ENCODE data around the gene ANK3.

ANK3 gene

DNA sequence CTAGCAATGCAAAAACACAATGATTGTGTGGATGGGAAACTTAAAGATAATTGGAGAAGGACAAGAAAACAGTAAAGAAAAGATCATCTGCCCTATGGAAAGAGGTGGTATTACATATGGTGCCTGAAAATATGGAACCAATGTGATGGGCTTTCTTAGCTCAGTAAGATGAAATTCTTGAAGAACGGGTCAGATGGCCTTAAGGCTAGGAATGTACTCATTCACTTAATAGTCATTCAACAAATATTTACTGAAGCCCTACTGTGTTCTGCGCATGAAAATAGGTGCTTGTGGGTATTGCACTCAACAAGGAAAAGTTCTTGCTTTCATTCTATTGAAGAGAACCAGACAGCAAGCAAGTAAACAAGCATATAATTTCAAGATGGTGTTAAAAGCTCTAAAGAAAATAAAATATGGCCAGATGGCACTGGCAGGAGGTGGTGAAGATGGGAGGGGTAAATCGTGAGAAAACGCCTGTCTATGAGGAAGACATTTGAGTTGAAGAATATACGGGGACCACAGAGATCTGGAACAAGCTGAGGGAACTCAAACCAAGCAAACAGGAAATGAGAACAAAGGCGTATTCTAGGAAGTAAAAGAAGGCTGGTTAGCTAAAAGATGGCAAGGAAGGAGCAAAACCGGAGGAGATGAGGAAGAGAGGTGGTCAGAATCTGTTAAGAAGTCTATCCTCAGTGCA is 179.7 kb downstream of the ANK3 start:
- no peak for DNase-seq

DNA sequence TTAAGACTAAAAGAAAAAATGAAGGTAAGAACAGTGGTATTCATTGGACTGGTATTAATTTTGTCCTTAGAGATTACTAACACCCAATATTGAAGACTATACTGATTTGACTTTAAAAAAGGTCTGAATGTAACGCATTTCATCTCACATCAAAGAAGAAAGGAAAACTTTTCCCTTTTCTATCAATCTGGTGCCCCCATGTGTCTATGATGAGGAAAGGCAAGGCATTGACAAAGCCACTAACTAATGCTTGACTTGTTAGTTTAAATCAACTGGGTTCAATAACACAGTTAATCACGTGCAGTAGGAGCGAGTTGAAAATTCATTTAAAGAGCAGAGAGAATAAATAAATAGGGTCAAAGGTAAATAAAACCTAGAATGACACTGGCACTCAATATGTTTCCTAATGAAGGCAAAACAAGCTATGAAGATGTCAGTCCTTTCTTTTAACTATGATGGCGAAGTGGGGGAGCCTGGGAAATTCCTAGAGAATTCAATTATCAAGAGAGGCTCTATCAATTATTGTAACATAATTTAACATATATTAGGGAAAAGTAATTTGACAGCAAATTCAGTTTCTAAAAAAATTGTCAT is 180.9 kb downstream of the ANK3 start:
- no peak for DNase-seq

DNA sequence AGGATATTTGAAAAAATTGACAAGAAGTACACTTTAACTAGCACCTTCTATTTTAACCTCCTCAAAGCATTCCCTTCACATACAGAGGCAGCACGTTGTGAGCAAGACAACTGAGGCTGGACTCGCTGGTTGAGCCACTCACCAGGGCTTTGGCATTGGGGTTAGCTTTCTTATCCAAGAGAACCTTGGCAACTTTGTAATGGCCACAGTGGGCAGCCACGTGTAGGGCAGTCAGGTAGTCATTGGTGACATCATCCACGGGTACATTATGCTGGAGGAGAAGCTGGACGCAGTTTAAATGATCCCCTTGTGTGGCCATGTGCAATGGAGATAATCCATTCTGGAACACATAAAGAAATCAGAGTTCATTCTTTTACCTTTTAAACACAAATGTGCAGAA is 181.8 kb downstream of the ANK3 start:
- DNase-seq: no peak

GRCh38 chr10:60206735-60207134 is 182.9 kb downstream of the ANK3 start:
- DNase-seq: no peak

DNA sequence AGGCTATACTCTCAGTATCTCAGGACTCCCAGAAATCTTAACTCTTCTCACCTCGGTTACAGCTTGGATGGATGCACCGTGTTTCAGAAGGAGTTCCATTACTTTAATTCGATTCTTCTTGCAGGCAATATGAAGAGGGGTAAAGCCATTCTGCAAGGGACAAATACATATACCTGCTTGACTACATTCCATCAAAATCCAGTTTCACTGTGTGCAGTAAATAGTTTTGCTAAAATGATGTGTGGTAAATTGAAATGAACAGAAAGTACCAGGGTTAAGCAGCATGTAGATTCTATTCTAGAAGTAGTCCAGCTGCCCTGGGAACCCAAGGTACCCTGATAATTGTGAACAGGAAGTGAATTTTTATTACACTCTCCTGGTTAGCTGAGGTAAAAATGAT is 183.9 kb downstream of the ANK3 start:
- no peak for DNase-seq

- no peak for DNase-seq
Observed at GRCh38 chr10:60203993-60204618, 185.6 kb downstream of the ANK3 start.

- no peak for DNase-seq
Observed at GRCh38 chr10:60200682-60201053, 189.0 kb downstream of the ANK3 start.

GRCh38 chr10:60200012-60200681 is 189.5 kb downstream of the ANK3 start:
- no peak for DNase-seq

DNA sequence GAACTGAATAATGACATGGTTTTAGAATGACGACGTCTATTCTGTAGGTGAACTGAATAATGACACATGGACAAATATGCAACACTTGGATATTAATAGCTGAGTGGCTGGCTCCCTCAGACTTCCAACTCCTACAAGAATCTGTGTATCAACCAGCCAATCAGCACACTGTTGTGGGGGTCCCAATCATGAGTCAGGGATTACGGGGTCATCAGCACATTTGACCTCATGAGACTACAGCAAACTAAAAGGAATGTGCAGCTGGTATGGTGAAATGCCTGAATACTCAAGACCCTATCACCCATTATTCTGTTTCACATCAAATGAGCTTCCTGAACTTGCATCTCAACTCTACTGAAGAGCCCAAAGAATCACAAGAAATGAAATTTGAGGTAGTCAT is 192.5 kb downstream of the ANK3 start:
- no peak for DNase-seq

- no peak for DNase-seq
Observed at GRCh38 chr10:60194421-60194820, 195.3 kb downstream of the ANK3 start.

GRCh38 chr10:60192946-60193345 is 196.7 kb downstream of the ANK3 start:
- no peak for DNase-seq

DNA sequence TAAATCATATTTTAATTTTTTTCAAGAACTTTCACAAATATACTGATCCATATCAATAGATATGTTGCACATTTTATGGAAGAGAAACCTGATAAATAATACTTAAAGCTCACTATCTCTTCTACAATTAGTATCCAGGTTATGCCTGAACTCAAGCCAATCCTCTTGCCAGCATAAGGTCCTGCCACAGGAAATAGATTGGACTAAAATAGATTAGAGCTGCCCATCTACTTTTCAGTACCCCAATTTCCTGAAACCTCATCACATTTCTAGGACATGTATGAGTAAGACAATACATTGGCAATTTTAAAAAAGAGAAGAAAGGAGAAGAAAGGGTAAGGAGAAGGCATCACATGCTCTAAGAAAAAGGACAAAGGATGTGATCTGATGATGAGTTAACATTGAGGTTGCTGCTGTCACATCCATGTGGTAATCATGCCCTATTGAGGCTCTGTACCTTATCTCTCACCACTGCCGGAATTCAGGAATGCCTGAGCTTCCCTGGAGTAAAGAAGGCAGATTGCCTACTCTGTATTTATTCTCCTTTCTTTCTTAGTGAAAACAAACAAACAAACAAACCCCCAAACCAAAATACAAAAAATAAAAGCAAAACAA is 199.7 kb downstream of the ANK3 start:
- DNase-seq: no peak

DNA sequence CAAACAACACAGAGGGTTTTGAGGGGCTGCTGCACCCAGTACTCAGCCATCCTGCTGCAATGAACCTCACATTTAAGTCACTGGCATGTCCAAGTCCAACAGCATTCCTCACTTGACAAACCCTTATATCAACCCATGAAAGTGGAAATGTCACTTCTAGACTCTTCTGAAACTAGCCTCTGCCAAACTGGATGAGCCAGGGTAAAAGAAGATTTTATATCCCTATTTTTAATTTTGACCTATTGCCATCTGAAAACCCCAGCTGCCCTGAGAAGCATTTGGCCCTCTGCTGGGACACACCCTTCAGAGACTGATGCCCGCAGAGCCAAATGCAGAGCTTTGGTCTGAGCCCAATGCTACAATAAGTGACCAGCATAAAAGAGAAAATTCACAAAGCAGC is 201.1 kb downstream of the ANK3 start:
- no peak for DNase-seq

DNA sequence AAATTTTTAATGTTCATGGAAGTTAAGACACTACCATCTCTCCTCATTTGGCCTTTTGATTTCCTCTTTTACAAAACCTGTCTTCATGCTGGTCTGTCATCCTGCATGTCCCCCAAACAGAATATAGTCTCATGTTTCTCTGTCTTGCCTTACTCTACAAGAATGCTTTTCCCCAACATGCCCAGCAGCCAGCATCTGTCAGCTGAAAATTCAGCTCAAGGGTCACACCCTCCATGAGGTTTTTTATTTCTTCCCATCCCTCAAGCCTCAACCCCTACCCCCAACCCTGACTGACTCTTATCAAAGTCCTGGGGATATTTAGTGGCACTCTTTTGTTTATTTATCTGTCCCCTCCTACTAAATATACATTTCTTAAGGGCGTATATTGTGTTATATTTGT is 202.0 kb downstream of the ANK3 start:
- no peak for DNase-seq

DNA sequence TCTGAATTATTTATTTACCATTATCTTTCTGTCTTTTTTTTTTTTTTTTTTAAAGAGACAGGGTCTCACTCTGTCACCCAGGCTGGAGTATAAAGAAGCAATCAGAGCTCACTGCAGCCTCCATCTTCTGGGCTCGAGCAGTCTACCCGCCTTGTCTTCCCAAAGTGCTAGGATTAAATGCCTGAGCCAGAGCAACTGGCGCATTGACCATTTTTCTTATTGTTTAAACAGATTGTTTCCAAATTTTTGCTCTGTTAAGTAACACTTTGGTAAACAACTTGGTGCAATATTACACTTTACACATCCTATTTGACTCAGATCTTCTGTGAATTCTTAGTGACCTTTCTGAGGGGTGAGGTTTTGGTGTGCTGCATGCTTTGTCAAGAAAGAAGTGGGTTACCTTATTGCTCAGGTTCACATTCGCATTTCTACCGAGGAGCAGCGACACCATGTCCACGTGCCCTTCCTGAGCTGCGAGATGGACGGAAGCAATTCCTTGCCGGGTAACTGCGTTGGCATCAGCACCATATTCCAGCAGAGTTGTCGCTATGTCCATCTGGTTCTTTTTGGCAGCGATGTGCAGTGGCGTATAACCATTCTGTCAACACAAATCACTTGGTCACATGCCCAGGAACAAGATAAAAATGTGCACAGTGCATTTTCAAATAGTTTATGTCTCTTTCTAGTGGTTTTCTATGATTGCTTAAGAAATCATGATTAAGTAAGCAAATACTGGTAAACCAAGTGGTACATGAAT is 203.2 kb downstream of the ANK3 start:
- DNase-seq: no peak

- DNase-seq: no peak
Observed at GRCh38 chr10:60185421-60185820, 204.3 kb downstream of the ANK3 start.

DNA sequence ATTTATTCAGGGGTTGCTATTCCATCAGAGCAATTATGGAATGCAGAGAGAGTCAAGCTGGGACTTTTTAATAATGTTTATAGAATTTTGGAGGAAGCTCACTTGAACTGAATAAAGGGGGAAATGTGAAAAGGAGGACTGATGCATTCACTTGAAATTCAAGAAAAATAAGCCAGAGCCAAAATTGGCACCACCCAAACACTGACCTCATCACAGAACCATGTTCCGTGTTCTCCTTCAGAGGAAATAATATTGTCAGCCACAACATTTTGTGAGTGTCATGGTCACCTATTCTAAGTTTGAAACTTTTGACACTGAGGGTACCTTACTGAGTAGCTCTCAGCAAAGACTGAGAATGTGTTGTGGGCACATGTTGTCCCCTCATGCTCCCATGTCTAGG is 207.0 kb downstream of the ANK3 start:
- no peak for DNase-seq

GRCh38 chr10:60176925-60177324 is 212.8 kb downstream of the ANK3 start:
- no peak for DNase-seq

DNA sequence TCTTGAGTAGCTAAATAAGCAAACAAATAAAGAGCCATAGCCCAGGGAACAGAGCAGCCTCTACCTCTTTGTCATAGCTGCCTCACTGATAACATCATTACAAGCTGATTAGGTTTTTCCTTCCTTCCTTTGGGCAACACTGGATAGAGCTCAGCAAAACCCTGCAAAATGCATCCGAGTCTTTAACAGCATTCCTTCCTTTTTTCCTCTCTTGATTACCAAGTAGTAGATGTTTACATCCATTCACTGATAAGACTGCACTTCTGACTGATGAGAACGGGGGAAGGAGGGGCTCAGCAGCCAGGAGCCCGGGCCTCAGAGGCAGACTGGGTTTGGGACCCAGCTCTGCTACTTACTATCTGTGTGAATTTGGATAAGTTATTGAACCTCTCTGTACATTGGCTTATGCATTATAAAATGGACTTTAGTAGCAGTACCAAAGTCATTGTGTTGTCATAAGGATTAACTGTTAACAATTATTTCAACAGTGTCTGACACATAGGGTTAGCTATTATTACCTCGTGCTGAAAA is 214.2 kb downstream of the ANK3 start:
- DNase-seq: no peak

- no peak for DNase-seq
Observed at GRCh38 chr10:60172363-60172990, 217.2 kb downstream of the ANK3 start.

DNA sequence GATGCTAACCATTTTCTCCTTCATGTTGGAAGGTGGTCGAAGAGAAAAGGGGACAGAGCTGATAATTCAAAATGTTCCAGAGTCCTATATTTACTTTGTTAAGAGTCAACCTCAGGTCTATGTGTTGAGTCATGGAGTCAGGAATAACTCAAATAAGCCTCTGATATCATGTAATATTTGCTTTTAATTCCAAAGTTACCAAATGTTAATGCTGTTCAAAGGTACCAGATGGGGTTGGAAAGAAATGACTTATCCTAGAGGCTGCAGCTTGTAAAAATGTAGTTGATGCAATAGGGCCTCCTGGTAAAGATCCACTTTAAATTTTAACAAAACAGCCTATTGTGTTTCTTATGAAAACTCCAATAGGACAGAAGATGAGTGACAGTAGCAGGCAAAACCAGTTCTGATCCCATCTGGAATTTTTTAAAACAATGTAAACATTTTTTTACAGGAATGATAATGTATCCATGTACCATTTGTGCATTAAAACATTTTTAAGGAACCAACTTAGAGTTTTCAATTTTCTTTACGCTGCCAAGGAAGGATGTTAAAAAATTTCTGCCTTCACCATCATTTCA is 218.2 kb downstream of the ANK3 start:
- DNase-seq: no peak

DNA sequence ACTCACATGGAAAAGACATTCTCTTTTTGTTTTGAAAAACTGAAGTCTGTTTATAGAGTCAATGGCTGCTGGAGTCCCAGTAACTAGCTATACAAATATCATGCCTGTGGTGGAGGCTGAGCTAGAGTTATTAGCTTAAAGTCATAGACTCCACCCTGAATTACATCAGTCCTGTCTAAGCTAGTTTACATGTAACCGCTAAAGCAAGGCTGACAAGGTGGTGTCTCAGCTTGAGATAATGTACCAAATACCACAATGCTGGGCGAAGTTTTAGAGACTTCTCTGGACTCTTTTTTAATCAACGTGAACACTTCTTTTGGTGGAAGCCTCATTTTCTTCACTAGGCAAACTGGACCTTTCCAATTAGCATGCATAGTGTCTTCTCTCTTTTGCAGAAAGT is 219.4 kb downstream of the ANK3 start:
- no peak for DNase-seq

Measured in central memory CD4-positive, alpha-beta T cell (primary cell).